H1 (cell line): ENCODE data around the gene TBC1D16. TPM values are rescaled to one million over a fixed set of nuclear protein-coding genes. Genes with fewer than 3 reads are reported as not detected.
"Not testable (repeated sequence)": the region's sequence is repeated elsewhere in the genome, so short reads cannot be mapped to it uniquely, and the experiment has no call there.

Experiments used
- CTCF ChIA-PET: fragments of 300-600 bp; sonication (Branson Sonifier 250); formaldehyde crosslinking; loops from one replicate; lab custom pipeline; 2021; ENCODE audit not compliant: partially characterized antibody; lab: Charles Lee
- POLR2A ChIA-PET: fragments of 300-600 bp; sonication (Branson Sonifier 250); formaldehyde crosslinking; loops from one replicate; lab custom pipeline; 2021; ENCODE audit warnings: inconsistent platforms; ENCODE audit not compliant: partially characterized antibody; lab: Charles Lee
- DNase-seq, 2 experiments: peaks; one replicate each; pipeline versions ENCODE4 v3.0.0 to v3.0.0-alpha.2; 2010 to 2022; ENCODE audit warnings: low spot score in 2 of 2, low read depth in 1 of 2, mixed read lengths in 1 of 2
- FAIRE-seq: peaks from 2 replicates; lab custom pipeline; 2011; peaks lifted over from hg19 to GRCh38; lab: Jason Lieb, UNC
- H2AFZ ChIP-seq: 2 replicates; pipeline ENCODE4 v1.8.1; 2012; ENCODE audit warnings: low read length, inconsistent platforms
- H2AK5ac ChIP-seq: 2 replicates; pipeline ENCODE4 v1.6.1; 2013; ENCODE audit warnings: low read depth, low read length
- H2BK120ac ChIP-seq: replicated peaks from 2 replicates; pipeline ENCODE3; 2013; ENCODE audit warnings: low read depth, low read length, inconsistent platforms
- H2BK12ac ChIP-seq: 2 replicates; pipeline ENCODE4 v1.6.1; 2013; ENCODE audit warnings: low read depth, low read length
- H2BK15ac ChIP-seq: 2 replicates; pipeline ENCODE4 v1.6.1; 2013; ENCODE audit warnings: low read length
- H2BK20ac ChIP-seq: 2 replicates; pipeline ENCODE4 v1.6.1; 2013; ENCODE audit warnings: low read length
- H2BK5ac ChIP-seq: 2 replicates; pipeline ENCODE4 v1.6.1; 2013; ENCODE audit warnings: low read depth, low read length
- H3K14ac ChIP-seq: 2 replicates; pipeline ENCODE4 v1.6.1; 2013; ENCODE audit warnings: inconsistent platforms; ENCODE audit not compliant: insufficient read length
- H3K18ac ChIP-seq: 2 replicates; pipeline ENCODE4 v1.6.1; 2013; ENCODE audit warnings: low read length; ENCODE audit errors: extremely low read depth
- H3K23ac ChIP-seq: 2 replicates; pipeline ENCODE4 v1.6.1; 2013; ENCODE audit warnings: inconsistent platforms; ENCODE audit not compliant: insufficient read length
- H3K23me2 ChIP-seq: 2 replicates; pipeline ENCODE4 v1.6.1; 2013; ENCODE audit warnings: low read depth, low read length
- H3K27ac ChIP-seq: 2 replicates; pipeline ENCODE4 v1.6.1; 2011; ENCODE audit warnings: low read depth, low read length, inconsistent platforms
- H3K27me3 ChIP-seq, 4 experiments: replicated peaks in 1 of 4; 1 replicate in 1 of 4; 2 replicates in 3 of 4; pipeline versions ENCODE4 v1.6.1 to v1.8.1; 2011 to 2013; ENCODE audit warnings: low read length in 3 of 4, mild to moderate bottlenecking in 3 of 4, inconsistent platforms in 2 of 4, mixed read lengths in 2 of 4, moderate library complexity in 1 of 4; ENCODE audit not compliant: control insufficient read depth in 3 of 4, insufficient read depth in 3 of 4; ENCODE audit errors: extremely low read depth in 1 of 4
- H3K36me3 ChIP-seq, 4 experiments: 2 replicates each; pipeline versions ENCODE4 v1.6.1 to v1.8.1; 2011 to 2013; ENCODE audit warnings: mild to moderate bottlenecking in 4 of 4, low read length in 3 of 4, moderate library complexity in 2 of 4, control low read depth in 1 of 4, inconsistent platforms in 1 of 4; ENCODE audit not compliant: insufficient read depth in 4 of 4, control insufficient read depth in 2 of 4
- H3K4ac ChIP-seq: replicated peaks from 2 replicates; pipeline ENCODE3; 2013; ENCODE audit warnings: low read length, low read depth, mixed read lengths, inconsistent platforms; ENCODE audit not compliant: insufficient read length
- H3K4me1 ChIP-seq, 4 experiments: replicated peaks in 1 of 4; 1 replicate in 1 of 4; 2 replicates in 3 of 4; pipeline versions ENCODE4 v1.6.1 to v1.8.1; 2011 to 2013; ENCODE audit warnings: low read length in 3 of 4, inconsistent platforms in 2 of 4, mixed read lengths in 1 of 4; ENCODE audit not compliant: insufficient read depth in 4 of 4, control insufficient read depth in 3 of 4
- H3K4me2 ChIP-seq, 2 experiments: 2 replicates each; pipeline versions ENCODE4 v1.6.1 to v1.8.1; 2011 to 2013; ENCODE audit warnings: low read depth in 2 of 2, low read length in 2 of 2, control low read depth in 1 of 2, inconsistent platforms in 1 of 2, mild to moderate bottlenecking in 1 of 2; ENCODE audit not compliant: insufficient read depth in 1 of 2
- H3K4me3 ChIP-seq, 4 experiments: fragments of 200-600, 300-600 bp in 1 of 4; sonication (generic), shearing (Covaris generic), sonication (Bioruptor Twin) in 1 of 4; 2 replicates each; pipeline versions ENCODE4 v1.5.1 to v1.8.1; 2011 to 2016; ENCODE audit warnings: low read length in 4 of 4, low read depth in 3 of 4, control low read depth in 2 of 4, inconsistent platforms in 2 of 4, mild to moderate bottlenecking in 2 of 4, mixed read lengths in 1 of 4, moderate library complexity in 1 of 4; ENCODE audit not compliant: insufficient read depth in 2 of 4; ENCODE audit errors: extremely low read depth in 1 of 4
- H3K56ac ChIP-seq: replicated peaks from 2 replicates; pipeline ENCODE3; 2013; ENCODE audit warnings: low read depth, mild to moderate bottlenecking, mixed read lengths, low read length, inconsistent platforms; ENCODE audit not compliant: insufficient read length
- H3K79me1 ChIP-seq: 2 replicates; pipeline ENCODE4 v1.6.1; 2013; ENCODE audit warnings: low read depth, low read length, control low read depth
- H3K79me2 ChIP-seq, 2 experiments: 2 replicates each; pipeline versions ENCODE4 v1.6.1 to v1.8.1; 2012 to 2013; ENCODE audit warnings: low read length in 2 of 2, mild to moderate bottlenecking in 2 of 2, inconsistent platforms in 1 of 2; ENCODE audit not compliant: insufficient read depth in 2 of 2, control insufficient read depth in 1 of 2
- H3K9ac ChIP-seq, 4 experiments: replicated peaks in 1 of 4; 1 replicate in 1 of 4; 2 replicates in 3 of 4; pipeline versions ENCODE4 v1.6.1 to v1.8.1; 2011 to 2013; ENCODE audit warnings: low read depth in 3 of 4, low read length in 3 of 4, control low read depth in 2 of 4, mild to moderate bottlenecking in 2 of 4, moderate library complexity in 2 of 4, inconsistent platforms in 1 of 4; ENCODE audit errors: extremely low read depth in 1 of 4
- H3K9me3 ChIP-seq, 2 experiments: 2 replicates each; pipeline versions ENCODE4 v1.6.1 to v1.8.1; 2012 to 2013; ENCODE audit warnings: mild to moderate bottlenecking in 2 of 2, moderate library complexity in 2 of 2, control low read depth in 1 of 2, inconsistent platforms in 1 of 2, low read depth in 1 of 2, low read length in 1 of 2, mixed read lengths in 1 of 2; ENCODE audit not compliant: insufficient read depth in 2 of 2
- H4K20me1 ChIP-seq, 2 experiments: replicated peaks in 1 of 2; 2 replicates each; pipeline versions ENCODE3 to v1.8.1; 2011 to 2013; ENCODE audit warnings: inconsistent platforms in 2 of 2, low read length in 2 of 2, mild to moderate bottlenecking in 1 of 2; ENCODE audit not compliant: insufficient read depth in 2 of 2, control insufficient read depth in 1 of 2
- H4K5ac ChIP-seq: 2 replicates; pipeline ENCODE4 v1.6.1; 2013; ENCODE audit warnings: low read length, low read depth, mixed read lengths, inconsistent platforms; ENCODE audit not compliant: insufficient read length
- H4K8ac ChIP-seq: 2 replicates; pipeline ENCODE4 v1.8.0; 2013; ENCODE audit warnings: mild to moderate bottlenecking, moderate library complexity, low read length, inconsistent platforms; ENCODE audit not compliant: insufficient read depth; ENCODE audit errors: extremely low read depth
- H4K91ac ChIP-seq: replicated peaks from 2 replicates; pipeline ENCODE3; 2013; ENCODE audit warnings: low read length, mixed read lengths, inconsistent platforms; ENCODE audit not compliant: insufficient read length
- GTF2F1 ChIP-seq: IDR thresholded peaks from 2 replicates; pipeline ENCODE4 v1.6.1; 2012; ENCODE audit warnings: low read depth, low read length, improper control_type of control experiment, borderline replicate concordance
- JUND ChIP-seq: IDR thresholded peaks from 2 replicates; pipeline ENCODE4 v1.6.1; 2011; ENCODE audit warnings: mild to moderate bottlenecking, improper control_type of control experiment, low read length
- KDM4A ChIP-seq: IDR thresholded peaks from one replicate; pipeline ENCODE4 v1.7.1; 2012; ENCODE audit warnings: low read depth, mild to moderate bottlenecking, moderate library complexity, low read length, inconsistent platforms; ENCODE audit not compliant: severe bottlenecking
- RAD21 ChIP-seq, 2 experiments: IDR thresholded peaks in 1 of 2; conservative IDR thresholded peaks in 1 of 2; 2 replicates each; pipeline ENCODE4 v1.6.1; 2011; ENCODE audit warnings: low read depth in 2 of 2, low read length in 2 of 2, improper control_type of control experiment in 1 of 2, inconsistent platforms in 1 of 2, mild to moderate bottlenecking in 1 of 2, moderate library complexity in 1 of 2
- YY1 ChIP-seq: IDR thresholded peaks from 2 replicates; pipeline ENCODE4 v1.6.1; 2011; ENCODE audit warnings: low read depth, mild to moderate bottlenecking, low read length
- WGBS, 2 experiments: shearing (Covaris generic) in 1 of 2; methylation state at CpG; one replicate each; pipeline versions ENCODE4 v1.1.6 to v1.1.7; 2013 to 2015; ENCODE audit warnings: low lambda C conversion rate in 2 of 2, mixed read lengths in 2 of 2, inconsistent platforms in 1 of 2, low coverage in 1 of 2, missing lambda C conversion rate in 1 of 2; ENCODE audit not compliant: insufficient replicate concordance in 2 of 2, insufficient coverage in 1 of 2, insufficient read length in 1 of 2; ENCODE audit errors: extremely low coverage in 1 of 2, missing lambda C conversion rate in 1 of 2; 5-methylcytosine and 5-hydroxymethylcytosine counted together
- polyA plus RNA-seq, 7 experiments: library from polyadenylated mRNA; depleted of rRNA in 3 of 7; stranded (reverse) in 5 of 7; unstranded in 2 of 7; fragments of >200 nt in 5 of 7; fragments of 200-250 nt in 2 of 7; gene quantifications; 1 replicate in 5 of 7; 2 replicates in 1 of 7; 4 replicates in 1 of 7; pipeline versions ENCODE4 v1.2.1 to v1.2.3, GENCODE V29; 2011 to 2013; ENCODE audit warnings: missing spikeins in 2 of 7, mixed read lengths in 2 of 7
- total RNA-seq: library from RNA; stranded (reverse); fragmentation: NEBNext Ultra II Directional; extraction: Animal tissue kit (Norgen Biotek cat#: 25700); gene quantifications from 2 replicates; pipeline ENCODE4 v1.2.1, GENCODE V29; 2021
- TF ChIP-seq, protein P1 (sequence below): IDR thresholded peaks from 2 replicates; pipeline ENCODE4 v1.6.1; 2012; ENCODE audit warnings: low read length, inconsistent platforms

TBC1D16 gene
- total and polyA plus RNA-seq, 2 of the 8 experiments (the other 6 are each of a cell fraction or from before 2014, with no cell fraction given): 21.1 to 109 TPM

DNA sequence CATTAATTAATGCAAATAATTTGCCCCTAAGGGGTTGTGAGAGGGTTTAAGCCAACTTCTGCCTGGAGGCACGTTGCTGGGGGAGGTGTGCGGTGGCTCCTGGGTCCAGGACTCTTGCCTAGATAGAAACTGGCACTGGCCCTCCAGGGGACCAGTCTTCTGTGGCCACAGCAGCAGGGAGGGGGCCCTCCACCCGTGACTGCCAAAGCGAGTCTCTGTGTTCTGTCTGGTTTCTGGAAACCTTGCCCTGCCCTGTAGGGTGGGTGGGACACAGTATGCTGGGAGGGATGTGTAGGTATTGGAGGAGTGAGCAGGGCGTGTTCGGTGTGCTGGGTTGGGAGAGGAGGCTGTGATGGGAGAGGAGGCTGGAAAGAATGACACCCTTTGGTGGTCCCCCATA is 78.8 kb downstream of the TBC1D16 start (continued):
- TF ChIP-seq, protein P1, sequence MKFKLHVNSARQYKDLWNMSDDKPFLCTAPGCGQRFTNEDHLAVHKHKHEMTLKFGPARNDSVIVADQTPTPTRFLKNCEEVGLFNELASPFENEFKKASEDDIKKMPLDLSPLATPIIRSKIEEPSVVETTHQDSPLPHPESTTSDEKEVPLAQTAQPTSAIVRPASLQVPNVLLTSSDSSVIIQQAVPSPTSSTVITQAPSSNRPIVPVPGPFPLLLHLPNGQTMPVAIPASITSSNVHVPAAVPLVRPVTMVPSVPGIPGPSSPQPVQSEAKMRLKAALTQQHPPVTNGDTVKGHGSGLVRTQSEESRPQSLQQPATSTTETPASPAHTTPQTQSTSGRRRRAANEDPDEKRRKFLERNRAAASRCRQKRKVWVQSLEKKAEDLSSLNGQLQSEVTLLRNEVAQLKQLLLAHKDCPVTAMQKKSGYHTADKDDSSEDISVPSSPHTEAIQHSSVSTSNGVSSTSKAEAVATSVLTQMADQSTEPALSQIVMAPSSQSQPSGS: no peak
- TF ChIP-seq KDM4A (no peak), JUND (no peak), GTF2F1 (no peak), YY1 (no peak), RAD21 (IDR thresholded peaks at IDR 0.05 in 1 of 2, conservative IDR thresholded peaks at IDR 0.05 in 1 of 2; ENCODE audit: low read depth in 2 of 2, low read length in 2 of 2) (no peak)

DNA sequence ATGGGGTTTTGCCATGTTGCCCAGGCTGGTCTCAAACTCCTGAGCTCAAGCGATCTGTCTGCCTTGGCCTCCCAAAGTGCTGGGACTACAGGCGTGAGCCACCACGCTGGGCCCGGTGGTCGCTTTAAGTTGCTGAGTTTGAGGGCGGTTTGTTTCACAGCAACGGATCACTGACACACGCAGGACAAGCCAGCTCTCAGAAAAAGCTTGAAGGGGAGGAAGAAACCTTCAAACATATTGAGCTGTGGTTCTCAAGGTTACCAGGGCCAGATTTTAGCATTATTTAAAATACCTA is 79.3 kb downstream of the TBC1D16 start:
- not testable (repeated sequence) for H3K27ac ChIP-seq, H4K20me1 ChIP-seq, H3K56ac ChIP-seq

More for the DNA sequence above, 79.3 kb downstream of the TBC1D16 start:
- FAIRE-seq, H3K4me2 ChIP-seq, H2AK5ac ChIP-seq, H3K9me3 ChIP-seq, H3K36me3 ChIP-seq, H3K14ac ChIP-seq, H3K4me3 ChIP-seq, H3K27me3 ChIP-seq, H2BK12ac ChIP-seq, H3K9ac ChIP-seq, H4K5ac ChIP-seq, H3K18ac ChIP-seq, H3K79me1 ChIP-seq, H4K8ac ChIP-seq, H3K23me2 ChIP-seq, H4K91ac ChIP-seq, H2BK20ac ChIP-seq, H2BK5ac ChIP-seq, H2BK15ac ChIP-seq, DNase-seq, H2BK120ac ChIP-seq, H3K23ac ChIP-seq, H2AFZ ChIP-seq, H3K4ac ChIP-seq: not testable (repeated sequence)
- Histone ChIP-seq H3K4me1 (peaks cover 3 to 35% (median 23%) of the 10 kb centered on the region in 4 experiments), H3K79me2 (peaks cover 0 to 17% of the 10 kb centered on the region in 2 experiments; a peak in 1 of 4 replicates)
- ChIA-PET CTCF (interaction anchor here (0.9 to 14.6 kb wide), 5 partner anchors 19 to 119 kb away, joined by 3 to 187 read pairs (median 4); no protein-coding TSS in a partner anchor), POLR2A (interaction anchor here (0.7 to 15.6 kb wide), 4 partner anchors 10 to 37 kb away, joined by 3 to 152 read pairs (median 8); no protein-coding TSS in a partner anchor)
- 91% methylated on average over 8 of the region's 8 CpGs; no CpG with 5 or more reads in 1 of the 2 experiments for WGBS, 2 experiments
